HG03066 (cell line): Measurements from ENCODE around the gene TMIGD1.

ENCODE experiments used
- ATAC-seq: cut with Tn5 transposase; IDR thresholded peaks from one replicate; pipeline ENCODE4 v1.9.1; 2021; ENCODE audit warnings: low read depth; ENCODE audit not compliant: unreplicated experiment

The TMIGD1 gene

DNA sequence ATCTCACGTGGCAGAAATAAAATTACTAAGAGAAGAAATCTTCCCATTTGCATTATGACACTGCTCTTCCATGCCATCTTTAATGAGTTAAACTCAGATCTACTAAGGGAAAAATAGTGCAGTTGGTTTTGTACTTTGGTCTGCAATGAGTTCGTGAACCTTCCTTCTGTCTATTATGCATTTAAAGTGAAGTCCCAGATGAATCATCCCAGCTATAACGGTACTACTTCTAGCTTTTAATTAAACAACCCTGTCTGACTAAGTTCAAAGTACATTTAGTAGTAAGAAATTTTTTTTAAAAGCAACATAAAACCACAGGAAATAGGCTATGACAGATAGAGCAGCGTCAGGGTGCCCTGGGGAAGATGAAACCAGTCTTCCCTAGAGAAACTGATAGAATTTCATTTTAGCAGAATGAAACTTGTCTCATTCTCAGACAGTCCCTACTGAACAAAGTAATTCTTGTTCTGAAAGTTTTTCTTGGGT lies 1.8 kb downstream of the TMIGD1 start:
- ATAC-seq: peak; percentile 66

DNA sequence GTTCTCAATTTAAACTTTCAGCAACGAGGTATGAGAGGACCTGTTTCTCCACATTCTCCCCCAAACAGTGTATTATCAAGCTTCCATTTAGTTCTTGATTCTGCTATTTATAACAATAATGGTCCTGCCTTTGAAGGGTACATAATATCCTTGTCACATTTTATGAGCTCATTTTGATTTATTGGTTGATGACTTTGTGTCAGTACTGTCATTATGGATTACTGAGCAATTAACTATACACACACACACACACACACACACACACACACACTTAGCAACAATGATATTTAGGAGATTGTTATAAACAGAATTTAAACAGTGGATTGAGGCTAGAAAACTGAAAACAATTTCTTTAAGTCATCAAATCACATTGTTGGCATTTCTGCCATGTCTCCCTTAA lies 7.0 kb downstream of the TMIGD1 start:
- ATAC-seq: no peak

GRCh38 chr17:30324723-30325122 lies 9.1 kb downstream of the TMIGD1 start:
- no peak for ATAC-seq

DNA sequence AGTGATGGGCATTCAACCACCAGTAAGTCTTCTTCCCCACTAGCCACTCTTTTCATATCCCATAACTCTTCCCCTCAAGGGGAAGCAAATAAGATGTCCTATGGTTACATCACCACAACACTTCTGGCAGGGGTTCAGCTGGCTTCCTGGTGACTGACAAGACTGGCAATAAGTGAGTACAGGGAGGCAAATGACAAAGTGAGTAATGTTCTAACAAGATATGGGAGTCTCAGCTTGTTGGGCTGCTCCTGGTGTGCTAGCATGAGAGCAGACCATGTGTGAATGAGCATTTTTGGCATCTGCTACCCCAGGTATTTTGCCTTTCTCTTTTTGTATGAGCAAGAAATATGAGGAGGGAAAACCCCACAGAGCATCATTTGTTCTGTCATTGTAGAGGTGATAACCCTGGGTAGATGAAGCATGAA lies 9.9 kb downstream of the TMIGD1 start:
- ATAC-seq: no peak

- no peak for ATAC-seq
Observed at GRCh38 chr17:30323262-30323894, 10.5 kb downstream of the TMIGD1 start.

GRCh38 chr17:30321314-30321713 lies 12.5 kb downstream of the TMIGD1 start:
- ATAC-seq: no peak

- ATAC-seq: no peak
Observed at GRCh38 chr17:30318155-30318554, 15.7 kb downstream of the TMIGD1 start.

GRCh38 chr17:30316736-30317135 lies 17.1 kb downstream of the TMIGD1 start:
- ATAC-seq: no peak

GRCh38 chr17:30315106-30315505 lies 18.8 kb downstream of the TMIGD1 start:
- no peak for ATAC-seq

DNA sequence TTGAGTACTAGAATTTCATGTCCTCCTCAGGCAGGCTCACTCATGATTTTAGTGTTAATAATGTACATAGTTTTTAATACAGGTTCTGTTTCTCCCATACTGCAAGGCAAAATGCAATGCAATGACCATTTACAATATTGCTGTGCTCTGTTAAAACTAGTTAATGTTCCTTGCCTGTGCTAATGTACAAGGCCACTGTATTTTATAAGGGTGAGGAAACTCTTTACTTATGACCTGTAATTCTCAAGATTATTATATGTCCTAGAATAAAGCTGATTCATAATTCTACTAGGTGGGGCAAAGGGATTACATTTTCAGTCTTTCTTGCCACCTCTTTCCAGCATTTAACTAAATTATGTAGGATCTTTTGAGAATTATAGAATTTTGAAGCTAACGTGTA lies 19.4 kb downstream of the TMIGD1 start:
- ATAC-seq: no peak

DNA sequence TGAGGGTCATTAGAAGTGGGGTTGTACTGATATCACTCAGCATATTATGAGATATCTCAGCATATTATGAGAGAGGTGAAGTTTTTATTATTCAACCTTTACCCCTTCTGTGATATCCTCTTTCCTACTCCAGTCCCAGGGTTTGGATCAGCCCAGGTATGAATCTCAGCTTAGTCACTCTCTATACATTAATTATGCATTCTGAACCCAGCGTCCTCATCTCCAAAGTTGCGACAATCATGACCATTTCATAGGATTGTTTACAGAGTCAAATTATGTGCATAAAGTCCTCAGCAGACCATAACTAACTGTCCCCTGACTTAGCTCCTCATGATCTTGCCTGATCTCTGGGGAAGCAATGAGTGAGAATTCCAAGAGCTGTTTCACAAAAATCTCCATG lies 21.6 kb downstream of the TMIGD1 start:
- ATAC-seq: no peak

DNA sequence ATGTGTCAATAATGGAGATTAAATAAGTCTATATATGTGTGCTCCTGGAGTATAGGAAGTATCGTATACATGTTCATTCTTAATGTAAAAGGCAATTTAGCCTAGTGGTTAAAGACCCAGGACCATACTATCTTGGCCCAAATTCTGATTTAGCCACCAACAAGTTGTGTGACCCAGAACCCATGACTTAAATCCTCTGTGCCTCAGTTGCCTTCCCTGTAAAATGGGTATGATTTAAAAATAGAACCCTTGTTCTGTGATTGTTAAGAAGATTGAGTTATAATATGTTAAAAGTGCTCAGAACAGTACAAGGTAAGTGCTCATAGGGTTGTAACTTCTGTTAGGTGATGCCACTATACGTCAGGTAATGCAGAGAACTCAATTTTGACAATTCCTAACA lies 23.3 kb downstream of the TMIGD1 start:
- ATAC-seq: no peak

GRCh38 chr17:30309591-30309990 lies 24.3 kb downstream of the TMIGD1 start:
- ATAC-seq: no peak

GRCh38 chr17:30308406-30308805 lies 25.5 kb downstream of the TMIGD1 start:
- no peak for ATAC-seq

DNA sequence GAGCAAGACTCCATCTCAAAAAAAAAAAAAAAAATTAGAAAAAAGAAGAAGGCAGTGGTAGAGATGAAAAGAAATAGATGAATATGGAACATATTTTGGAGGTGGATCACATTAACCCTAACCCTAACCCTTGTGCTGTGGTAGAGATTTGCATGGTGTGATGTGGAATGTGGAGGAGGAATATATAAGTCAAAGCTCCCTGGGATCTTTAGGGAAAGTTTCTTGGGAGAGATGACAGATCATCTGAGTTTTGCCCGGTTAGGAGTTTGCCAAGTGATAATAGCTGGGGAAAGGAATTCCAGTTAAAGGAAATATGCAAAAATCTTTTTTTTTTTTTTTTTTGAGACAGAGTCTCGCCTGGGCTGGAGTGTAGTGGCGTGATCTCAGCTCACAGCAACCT lies 29.1 kb downstream of the TMIGD1 start:
- no peak for ATAC-seq

DNA sequence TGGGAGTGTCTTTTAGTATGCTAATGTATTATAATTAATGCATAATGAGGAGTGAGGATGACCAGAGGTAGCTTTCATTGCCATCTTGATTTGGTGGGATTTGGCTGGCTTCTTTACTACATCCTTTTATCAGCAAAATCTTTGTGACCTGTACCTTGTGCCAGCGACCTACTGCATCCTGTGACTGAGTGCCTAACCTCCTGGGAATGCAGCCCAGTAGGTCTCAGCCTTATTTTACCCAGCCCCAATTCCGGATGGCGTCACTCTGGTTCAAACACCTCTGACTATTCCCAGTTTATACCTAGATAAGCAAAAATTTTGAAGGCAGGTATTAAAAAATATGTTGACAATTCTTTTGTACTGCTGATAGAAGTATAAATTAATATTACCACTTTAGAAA lies 31.6 kb downstream of the TMIGD1 start:
- ATAC-seq: no peak

GRCh38 chr17:30300818-30301217 lies 33.0 kb downstream of the TMIGD1 start:
- ATAC-seq: no peak

DNA sequence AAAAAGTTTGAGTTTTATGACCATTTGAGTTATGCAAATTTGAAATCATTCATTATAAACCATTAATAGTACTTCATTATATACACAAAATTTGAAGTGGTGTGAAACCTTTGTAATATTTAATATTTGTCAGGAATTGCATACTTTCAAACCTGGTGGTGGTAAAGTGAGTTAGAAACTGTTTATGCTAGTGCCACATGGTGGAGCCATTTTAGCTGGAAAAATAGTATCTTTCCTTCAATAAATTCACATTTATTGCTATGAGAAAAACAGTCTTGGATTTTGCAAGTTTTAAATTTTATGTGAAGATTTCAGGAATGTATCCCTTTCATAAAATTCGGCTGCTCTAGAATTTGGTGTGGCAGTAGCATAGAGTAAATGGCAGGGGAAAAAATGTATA lies 34.9 kb downstream of the TMIGD1 start:
- ATAC-seq: no peak

DNA sequence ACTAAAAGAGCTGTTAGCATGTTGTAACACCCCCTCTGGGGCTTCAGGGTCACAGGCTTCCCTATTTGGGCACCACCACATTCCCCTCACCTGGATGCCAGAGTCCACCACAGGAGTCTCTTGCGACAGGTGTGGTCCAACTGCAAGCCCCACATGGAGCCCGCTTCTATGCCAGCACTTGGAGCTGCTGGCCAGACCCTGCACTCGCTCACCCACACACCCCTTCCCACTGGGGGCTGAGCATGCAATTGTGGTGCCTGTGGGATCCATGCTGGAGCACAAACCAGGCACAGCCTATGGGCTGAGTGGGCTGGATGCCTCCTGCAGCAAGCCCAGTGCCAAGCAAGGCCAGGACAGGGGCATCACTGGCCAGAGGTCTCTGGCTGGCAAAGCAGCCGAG lies 36.1 kb downstream of the TMIGD1 start:
- no peak for ATAC-seq

DNA sequence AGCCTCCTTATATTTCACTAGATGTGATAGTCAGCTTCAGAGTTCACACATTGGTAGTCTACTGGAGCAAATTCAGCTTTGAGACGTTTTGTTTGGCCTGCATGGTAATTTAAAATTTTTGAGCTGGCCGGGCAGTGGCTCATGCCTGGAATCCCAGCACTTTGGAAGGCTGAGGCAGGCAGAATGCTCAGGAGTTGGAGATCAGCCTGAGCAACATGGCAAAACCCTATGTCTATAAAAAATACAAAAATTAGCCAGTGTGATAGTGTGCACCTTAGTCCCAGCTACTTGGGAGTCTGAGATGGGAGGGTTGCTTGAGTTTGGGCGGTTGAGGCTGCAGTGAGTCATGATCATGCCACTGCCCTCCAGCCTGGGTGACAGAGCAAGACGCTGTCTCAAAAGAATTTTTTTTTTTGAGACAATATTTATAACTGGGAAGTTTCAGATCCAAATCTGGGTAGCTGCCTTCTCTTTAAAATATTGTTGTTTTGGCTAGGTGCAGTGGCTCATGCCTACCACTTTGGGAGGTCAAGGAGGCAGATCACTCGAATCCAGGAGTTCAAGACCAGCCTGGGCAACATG lies 37.3 kb downstream of the TMIGD1 start:
- ATAC-seq: no peak

- ATAC-seq: no peak
Observed at GRCh38 chr17:30292286-30292858, 41.5 kb downstream of the TMIGD1 start.
